ENCODE measurements around the gene COL6A2. TPM values are rescaled to one million over a fixed set of nuclear protein-coding genes. Genes with fewer than 3 reads are reported as not detected.

The COL6A2 gene
- total RNA-seq, 1 donor from 2014 or later, result 378 TPM

DNA sequence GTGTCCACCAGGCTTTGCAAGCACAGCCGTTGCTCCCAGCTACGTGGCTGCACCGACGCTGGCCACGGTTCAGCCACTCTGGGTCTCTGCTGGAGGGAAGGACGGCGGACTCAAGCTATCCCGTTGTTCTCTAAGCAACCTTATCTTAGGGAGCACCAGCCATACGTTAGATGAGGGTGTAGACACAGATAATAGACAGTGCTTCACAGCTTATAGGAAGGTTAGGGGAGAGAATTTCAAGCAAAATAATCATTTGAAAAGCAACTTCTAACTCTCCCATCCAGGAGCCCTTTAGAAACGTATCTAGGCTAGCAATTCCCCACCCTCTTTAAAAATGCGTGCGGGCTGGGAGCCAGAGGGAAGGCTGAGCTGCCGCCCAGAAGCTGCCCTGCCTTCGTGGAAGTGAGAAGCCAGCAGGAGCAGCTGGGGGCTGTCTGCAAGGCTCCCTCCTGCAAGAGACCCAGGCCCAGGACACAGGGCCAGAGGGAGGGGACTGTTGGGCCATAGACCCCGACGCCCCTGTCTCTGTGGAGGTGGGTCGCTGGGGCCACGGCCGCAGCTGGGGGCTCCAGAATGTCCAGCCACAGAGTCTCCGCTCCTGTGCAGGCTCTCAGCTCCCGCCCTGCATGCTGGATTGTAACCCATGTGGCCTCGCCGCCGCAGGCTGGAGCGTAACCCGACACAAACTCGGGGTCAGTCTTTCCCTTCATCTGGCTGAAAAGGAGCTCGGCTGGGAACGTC is 31.2 kb upstream of the COL6A2 start:
- TF ChIP-seq, protein P1, sequence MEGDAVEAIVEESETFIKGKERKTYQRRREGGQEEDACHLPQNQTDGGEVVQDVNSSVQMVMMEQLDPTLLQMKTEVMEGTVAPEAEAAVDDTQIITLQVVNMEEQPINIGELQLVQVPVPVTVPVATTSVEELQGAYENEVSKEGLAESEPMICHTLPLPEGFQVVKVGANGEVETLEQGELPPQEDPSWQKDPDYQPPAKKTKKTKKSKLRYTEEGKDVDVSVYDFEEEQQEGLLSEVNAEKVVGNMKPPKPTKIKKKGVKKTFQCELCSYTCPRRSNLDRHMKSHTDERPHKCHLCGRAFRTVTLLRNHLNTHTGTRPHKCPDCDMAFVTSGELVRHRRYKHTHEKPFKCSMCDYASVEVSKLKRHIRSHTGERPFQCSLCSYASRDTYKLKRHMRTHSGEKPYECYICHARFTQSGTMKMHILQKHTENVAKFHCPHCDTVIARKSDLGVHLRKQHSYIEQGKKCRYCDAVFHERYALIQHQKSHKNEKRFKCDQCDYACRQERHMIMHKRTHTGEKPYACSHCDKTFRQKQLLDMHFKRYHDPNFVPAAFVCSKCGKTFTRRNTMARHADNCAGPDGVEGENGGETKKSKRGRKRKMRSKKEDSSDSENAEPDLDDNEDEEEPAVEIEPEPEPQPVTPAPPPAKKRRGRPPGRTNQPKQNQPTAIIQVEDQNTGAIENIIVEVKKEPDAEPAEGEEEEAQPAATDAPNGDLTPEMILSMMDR (IDR thresholded peaks at IDR 0.05; ENCODE audit: unreplicated experiment), result no peak
- Mint-ChIP-seq H3K9me3 (ENCODE audit: unreplicated experiment) (peaks cover 8% of the 10 kb centered on the region), H3K27ac (ENCODE audit: unreplicated experiment) (peak overlapping the region; percentile 96), H3K36me3 (ENCODE audit: low read depth, unreplicated experiment) (peaks cover 12% of the 10 kb centered on the region), H3K27me3 (ENCODE audit: unreplicated experiment) (peaks cover 21% of the 10 kb centered on the region), H3K4me1 (ENCODE audit: unreplicated experiment) (peaks cover 32% of the 10 kb centered on the region), H3K4me3 (ENCODE audit: unreplicated experiment) (no peak overlapping the region)
- no peak for DNase-seq (ENCODE audit: low spot score)

DNA sequence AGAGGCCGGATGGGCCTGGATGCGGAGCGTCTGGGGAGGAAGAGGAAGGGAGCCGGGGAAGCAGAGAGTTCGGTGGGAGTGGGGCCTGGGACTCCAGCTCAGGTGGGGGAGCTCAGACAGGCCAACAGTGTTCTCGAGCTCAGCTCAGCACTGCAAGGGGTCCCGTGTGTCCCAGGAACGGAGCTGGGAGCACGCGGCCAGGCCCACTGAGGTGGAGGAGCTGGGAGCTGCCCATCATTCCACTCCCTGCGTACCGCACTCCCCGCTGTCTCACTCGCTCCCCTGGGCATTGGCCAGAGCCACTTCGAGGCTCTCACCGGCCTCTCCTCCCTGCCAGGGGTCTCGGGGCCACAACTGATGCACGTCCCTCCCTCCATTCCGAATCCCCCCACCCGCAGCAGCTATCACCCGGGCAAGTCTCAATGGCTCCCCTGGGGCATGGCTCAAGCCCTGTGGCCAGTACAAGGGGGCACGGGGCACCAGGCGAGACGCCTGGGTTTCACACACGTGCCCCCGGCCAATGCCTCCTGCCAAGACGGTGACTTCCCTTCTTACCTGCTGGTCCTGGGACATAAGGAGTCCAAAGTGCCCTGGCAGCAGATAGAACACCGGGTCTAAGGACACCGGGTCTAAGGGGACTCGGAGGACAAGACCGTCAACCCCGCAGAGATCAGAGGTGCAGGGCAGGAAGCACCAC is 30.3 kb upstream of the COL6A2 start:
- peak overlapping the region; percentile 48 for H3K27ac Mint-ChIP-seq (ENCODE audit: unreplicated experiment)
- no peak overlapping the region for H3K4me3 Mint-ChIP-seq (ENCODE audit: unreplicated experiment)

DNA sequence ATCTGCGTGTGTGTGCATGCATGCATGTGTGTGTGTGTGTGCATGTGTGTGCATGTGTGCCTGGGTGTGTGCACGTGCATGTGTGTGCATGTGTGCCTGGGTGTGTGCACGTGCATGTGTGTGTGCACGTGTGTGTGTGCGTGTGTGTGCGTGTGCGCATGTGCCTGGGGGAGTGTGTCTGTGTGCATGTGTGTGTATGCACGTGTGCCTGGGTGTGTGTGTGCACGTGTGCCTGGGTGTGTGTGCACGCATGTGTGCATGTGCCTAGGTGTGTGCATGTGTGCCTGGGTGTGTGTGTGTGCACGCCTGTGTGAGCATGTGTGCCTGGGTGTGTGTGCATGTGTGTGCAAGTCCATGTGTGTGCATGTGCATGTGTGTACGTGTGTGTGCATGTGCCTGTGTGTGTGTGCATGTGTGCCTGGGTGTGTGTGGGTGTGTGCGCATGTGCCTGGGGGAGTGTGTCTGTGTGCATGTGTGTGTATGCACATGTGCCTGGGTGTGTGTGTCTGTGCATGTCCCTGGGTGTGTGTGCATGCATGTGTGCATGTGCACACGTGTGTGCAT is 29.3 kb upstream of the COL6A2 start:
- Mint-ChIP-seq H3K4me1 (ENCODE audit: unreplicated experiment) (peaks cover 32% of the 10 kb centered on the region), H3K27ac (ENCODE audit: unreplicated experiment) (peak overlapping the region; percentile 52), H3K36me3 (ENCODE audit: low read depth, unreplicated experiment) (peaks cover 5% of the 10 kb centered on the region), H3K27me3 (ENCODE audit: unreplicated experiment) (peaks cover 15% of the 10 kb centered on the region), H3K4me3 (ENCODE audit: unreplicated experiment) (peak overlapping the region; percentile 67), H3K9me3 (ENCODE audit: unreplicated experiment) (no peaks in the 10 kb centered on the region)
- no peak for DNase-seq (ENCODE audit: low spot score)
- TF ChIP-seq, protein P1 (IDR thresholded peaks at IDR 0.05; ENCODE audit: unreplicated experiment), result no peak

More for the DNA sequence above, 30.3 kb upstream of the COL6A2 start:
- no peak for DNase-seq (ENCODE audit: low spot score)
- Mint-ChIP-seq H3K9me3 (ENCODE audit: unreplicated experiment) (no peaks in the 10 kb centered on the region), H3K27me3 (ENCODE audit: unreplicated experiment) (peaks cover 19% of the 10 kb centered on the region), H3K36me3 (ENCODE audit: low read depth, unreplicated experiment) (peaks cover 5% of the 10 kb centered on the region), H3K4me1 (ENCODE audit: unreplicated experiment) (peaks cover 32% of the 10 kb centered on the region)
- TF ChIP-seq, protein P1 (IDR thresholded peaks at IDR 0.05; ENCODE audit: unreplicated experiment), result no peak

DNA sequence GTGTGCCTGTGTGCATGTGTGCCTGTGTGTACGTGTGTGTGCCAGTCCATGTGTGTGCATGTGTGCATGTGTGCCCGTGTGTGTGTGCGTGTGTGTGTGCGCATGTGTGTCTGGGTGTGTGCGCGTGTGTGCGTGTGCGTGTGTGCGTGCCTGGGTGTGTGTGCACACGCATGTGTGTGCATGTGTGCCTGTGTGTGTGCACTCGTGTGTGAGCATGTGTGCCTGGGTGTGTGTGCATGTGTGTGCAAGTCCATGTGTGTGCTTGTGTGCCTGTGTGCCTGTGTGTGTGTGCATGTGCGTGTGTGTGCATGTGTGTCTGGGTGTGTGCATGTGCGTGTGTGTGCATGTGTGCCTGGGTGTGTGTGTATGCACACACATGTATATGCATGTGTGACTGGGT is 28.7 kb upstream of the COL6A2 start:
- no peak for DNase-seq (ENCODE audit: low spot score)
- peaks cover 5% of the 10 kb centered on the region for H3K36me3 Mint-ChIP-seq (ENCODE audit: low read depth, unreplicated experiment)
- peaks cover 31% of the 10 kb centered on the region for H3K4me1 Mint-ChIP-seq (ENCODE audit: unreplicated experiment)
- TF ChIP-seq, protein P1 (IDR thresholded peaks at IDR 0.05; ENCODE audit: unreplicated experiment), result no peak
- H3K9me3 Mint-ChIP-seq (ENCODE audit: unreplicated experiment), result no peaks in the 10 kb centered on the region
- peaks cover 12% of the 10 kb centered on the region for H3K27me3 Mint-ChIP-seq (ENCODE audit: unreplicated experiment)
- H3K27ac Mint-ChIP-seq (ENCODE audit: unreplicated experiment), result no peak overlapping the region
- H3K4me3 Mint-ChIP-seq (ENCODE audit: unreplicated experiment), result peak overlapping the region; percentile 79
